HepG2 (cell line): ENCODE data around the gene NFS1. TPM values are rescaled to one million over a fixed set of nuclear protein-coding genes. Genes with fewer than 3 reads are reported as not detected.

Experiments used
- AFF4 ChIP-seq: sonication (generic); formaldehyde crosslinking; IDR thresholded peaks from 2 replicates; pipeline ENCODE4 v1.4.0; 2020; ENCODE audit warnings: missing genetic modification reagents
- AKNA ChIP-seq: sonication (generic); formaldehyde crosslinking; IDR thresholded peaks from 2 replicates; pipeline ENCODE4 v1.4.0; 2020; ENCODE audit warnings: missing genetic modification reagents, borderline replicate concordance
- ARNT ChIP-seq: fragments of 450-650 bp; IDR thresholded peaks from 2 replicates; pipeline ENCODE4 v1.6.1; 2017
- FOXC1 ChIP-seq: sonication (generic); formaldehyde crosslinking; IDR thresholded peaks from 2 replicates; pipeline ENCODE4 v1.8.0; 2022; ENCODE audit warnings: mild to moderate bottlenecking, missing genetic modification reagents, borderline replicate concordance
- FOXO1 ChIP-seq: sonication (generic); formaldehyde crosslinking; IDR thresholded peaks from 2 replicates; pipeline ENCODE4 v1.4.0; 2020; ENCODE audit warnings: missing genetic modification reagents
- KLF9 ChIP-seq: IDR thresholded peaks from 2 replicates; pipeline ENCODE4 v1.6.1; 2016; ENCODE audit warnings: low read depth
- NCOA5 ChIP-seq: sonication (generic); formaldehyde crosslinking; IDR thresholded peaks from 2 replicates; pipeline ENCODE4 v1.4.0; 2020; ENCODE audit warnings: missing genetic modification reagents
- NCOR1 ChIP-seq: fragments of 200-600 bp; sonication (generic); IDR thresholded peaks from 2 replicates; pipeline ENCODE4 v1.7.0; 2017; ENCODE audit warnings: antibody characterized with exemption, low read length, borderline replicate concordance
- PAXIP1 ChIP-seq: sonication (generic); formaldehyde crosslinking; conservative IDR thresholded peaks from 2 replicates; pipeline ENCODE4 v1.4.0; 2020; ENCODE audit warnings: mild to moderate bottlenecking, missing genetic modification reagents, moderate library complexity
- RARG ChIP-seq: sonication (generic); formaldehyde crosslinking; IDR thresholded peaks from 2 replicates; pipeline ENCODE4 v1.4.0; 2020; ENCODE audit warnings: low read depth, mild to moderate bottlenecking, missing genetic modification reagents
- RCOR2 ChIP-seq: IDR thresholded peaks from 2 replicates; pipeline ENCODE4 v1.6.1; 2016; ENCODE audit warnings: missing biosample characterization, missing genetic modification reagents
- ZBTB20 ChIP-seq: sonication (generic); formaldehyde crosslinking; IDR thresholded peaks from 2 replicates; pipeline ENCODE4 v1.8.1; 2023; ENCODE audit warnings: missing genetic modification reagents, low read depth, mild to moderate bottlenecking, borderline replicate concordance
- ZNF326 ChIP-seq: sonication (generic); formaldehyde crosslinking; IDR thresholded peaks from 2 replicates; pipeline ENCODE4 v1.4.0; 2020; ENCODE audit warnings: missing genetic modification reagents, borderline replicate concordance
- ZNF513 ChIP-seq: sonication (generic); formaldehyde crosslinking; conservative IDR thresholded peaks from 2 replicates; pipeline ENCODE4 v1.5.0; 2020; ENCODE audit warnings: missing genetic modification reagents
- polyA plus RNA-seq, 8 experiments: library from polyadenylated mRNA; depleted of rRNA in 3 of 8; stranded (reverse) in 7 of 8; unstranded in 1 of 8; fragments of >200 nt; fragmentation: Illumina TruSeq in 4 of 8; extraction: Trizol in 4 of 8; gene quantifications; 2 replicates each; pipeline versions ENCODE4 v1.2.1 to v1.2.3, GENCODE V29; 2011 to 2016; ENCODE audit warnings: low read depth in 4 of 8, missing spikeins in 1 of 8, mixed read lengths in 1 of 8; ENCODE audit not compliant: insufficient read depth in 1 of 8
- total RNA-seq, 5 experiments: library from RNA; depleted of rRNA; stranded (reverse); fragments of >200 nt; fragmentation: Illumina TruSeq; extraction: Trizol; gene quantifications; 2 replicates each; pipeline ENCODE4 v1.2.3, GENCODE V29; 2016; ENCODE audit warnings: low read depth in 1 of 5

NFS1 gene
- total and polyA plus RNA-seq, 2 of the 13 experiments (the other 11 are each of a cell fraction or from before 2014, with no cell fraction given), result 65.9 to 88.1 TPM

GRCh38 chr20:35720165-35721123, 21.3 kb upstream of the NFS1 start (continued):
- TF ChIP-seq AKNA (CRISPR knock-in tag) (no peak), FOXO1 (CRISPR knock-in tag) (no peak), NCOA5 (CRISPR knock-in tag) (no peak), ARNT (no peak), FOXC1 (CRISPR knock-in tag) (no peak), NCOR1 (no peak), ZNF326 (no peak), RARG (0 out of 2 replicates have a peak, but pooled peaks have one; percentile 54), RCOR2 (CRISPR knock-in tag) (no peak), KLF9 (CRISPR knock-in tag) (no peak), AFF4 (CRISPR knock-in tag) (no peak), PAXIP1 (CRISPR knock-in tag) (no peak), ZBTB20 (CRISPR knock-in tag) (no peak), ZNF513 (CRISPR knock-in tag) (no peak)
